Neural cell (in vitro differentiated cells): Measurements from ENCODE around the gene TBC1D14. TPM values are rescaled to one million over a fixed set of nuclear protein-coding genes. Genes with fewer than 3 reads are reported as not detected.
A peak's percentile ranks its signal among the peaks of the same experiment; 100 is the strongest.

Experiments
- H2AFZ ChIP-seq: fragments of 200-600, 300-800 bp; sonication (generic), shearing (Covaris generic); 2 replicates; pipeline ENCODE4 v1.6.0; 2014; ENCODE audit warnings: low read depth, mild to moderate bottlenecking, antibody characterized with exemption, low read length, moderate library complexity
- H3F3A ChIP-seq: fragments of 200-600 bp; shearing (Covaris generic); 2 replicates; pipeline ENCODE4 v1.6.1; 2016; ENCODE audit warnings: mild to moderate bottlenecking, moderate library complexity, mixed read lengths, antibody characterized with exemption, low read length; ENCODE audit not compliant: insufficient read depth, poor library complexity, severe bottlenecking
- H3K27ac ChIP-seq: fragments of 200-600, 300-800 bp; sonication (generic), shearing (Covaris generic); 2 replicates; pipeline ENCODE4 v1.5.1; 2014; ENCODE audit warnings: mild to moderate bottlenecking, low read length, moderate library complexity
- H3K27me3 ChIP-seq: fragments of 300-800, 200-600 bp; sonication (generic), shearing (Covaris generic); 2 replicates; pipeline ENCODE4 v1.6.0; 2014; ENCODE audit warnings: mild to moderate bottlenecking, low read depth, low read length, moderate library complexity; ENCODE audit not compliant: insufficient read depth
- H3K36me3 ChIP-seq: fragments of 300-800, 200-600 bp; sonication (generic), shearing (Covaris generic); 2 replicates; pipeline ENCODE4 v1.5.1; 2014; ENCODE audit warnings: mild to moderate bottlenecking, antibody characterized with exemption, low read length, moderate library complexity; ENCODE audit not compliant: insufficient read depth
- H3K4me2 ChIP-seq: fragments of 300-800, 200-600 bp; sonication (generic), shearing (Covaris generic); 2 replicates; pipeline ENCODE4 v1.6.0; 2014; ENCODE audit warnings: mild to moderate bottlenecking, low read length
- H3K4me3 ChIP-seq: fragments of 300-800, 200-600 bp; sonication (generic), shearing (Covaris generic); 2 replicates; pipeline ENCODE4 v1.5.1; 2014; ENCODE audit warnings: mild to moderate bottlenecking, low read length, moderate library complexity
- H3K79me2 ChIP-seq: fragments of 200-600 bp; shearing (Covaris generic); replicated peaks from 2 replicates; pipeline ENCODE4 v1.6.0; 2014; ENCODE audit warnings: mild to moderate bottlenecking, low read length, moderate library complexity; ENCODE audit not compliant: insufficient read depth
- H3K9ac ChIP-seq: fragments of 300-800, 200-600 bp; sonication (generic), shearing (Covaris generic); 2 replicates; pipeline ENCODE4 v1.6.1; 2016; ENCODE audit warnings: mild to moderate bottlenecking, low read length, mixed read lengths
- H3K9me2 ChIP-seq: fragments of 200-600 bp; shearing (Covaris generic); 2 replicates; pipeline ENCODE4 v1.6.1; 2016; ENCODE audit warnings: mild to moderate bottlenecking, low read length, mixed read lengths; ENCODE audit not compliant: insufficient read depth
- H3K9me3 ChIP-seq: fragments of 200-600, 300-800 bp; sonication (generic), shearing (Covaris generic); 2 replicates; pipeline ENCODE4 v1.6.1; 2016; ENCODE audit warnings: mild to moderate bottlenecking, mixed run types, low read length, moderate library complexity, mixed read lengths
- H4K20me1 ChIP-seq: fragments of 200-600 bp; shearing (Covaris generic); 2 replicates; pipeline ENCODE4 v1.6.1; 2016; ENCODE audit warnings: mild to moderate bottlenecking, mixed run types; ENCODE audit not compliant: insufficient read depth
- EP300 ChIP-seq: fragments of 450-650 bp; conservative IDR thresholded peaks from 2 replicates; pipeline ENCODE4 v1.6.1; 2014; ENCODE audit warnings: antibody characterized with exemption, mild to moderate bottlenecking, moderate library complexity; ENCODE audit not compliant: poor library complexity, severe bottlenecking
- EZH2 ChIP-seq: fragments of 200-600, 300-800 bp; shearing (Covaris generic), sonication (generic); IDR thresholded peaks from 2 replicates; pipeline ENCODE4 v1.6.1; 2014; ENCODE audit warnings: antibody characterized with exemption, low read length, borderline replicate concordance, mild to moderate bottlenecking; ENCODE audit not compliant: insufficient read depth, poor library complexity, severe bottlenecking
- MXI1 ChIP-seq: fragments of 450-650 bp; conservative IDR thresholded peaks from 2 replicates; pipeline ENCODE4 v1.6.1; 2014; ENCODE audit warnings: antibody characterized with exemption, mild to moderate bottlenecking; ENCODE audit not compliant: poor library complexity, severe bottlenecking
- POLR2AphosphoS5 ChIP-seq: IDR thresholded peaks from 2 replicates; pipeline ENCODE4 v1.6.1; 2012
- RAD21 ChIP-seq: fragments of 450-650 bp; conservative IDR thresholded peaks from 2 replicates; pipeline ENCODE4 v1.6.1; 2014; ENCODE audit warnings: antibody characterized with exemption, mild to moderate bottlenecking, moderate library complexity
- REST ChIP-seq: IDR thresholded peaks from 2 replicates; pipeline ENCODE4 v1.6.1; 2012; ENCODE audit warnings: borderline replicate concordance
- SMC3 ChIP-seq: fragments of 450-650 bp; conservative IDR thresholded peaks from 2 replicates; pipeline ENCODE4 v1.6.1; 2014; ENCODE audit warnings: antibody characterized with exemption, mild to moderate bottlenecking, moderate library complexity; ENCODE audit not compliant: poor library complexity
- TAF1 ChIP-seq: IDR thresholded peaks from 2 replicates; pipeline ENCODE4 v1.6.1; 2012; ENCODE audit warnings: low read depth
- polyA plus RNA-seq: library from polyadenylated mRNA; depleted of rRNA; stranded (reverse); fragments of >200 nt; gene quantifications from 2 replicates; pipeline ENCODE4 v1.2.3, GENCODE V29; 2014
- TF ChIP-seq, protein P1 (sequence below): fragments of 450-650 bp; IDR thresholded peaks from 2 replicates; pipeline ENCODE4 v1.5.1; 2014; ENCODE audit warnings: antibody characterized with exemption, mild to moderate bottlenecking, moderate library complexity; ENCODE audit not compliant: poor library complexity, severe bottlenecking

The TBC1D14 gene
- polyA plus RNA-seq, 1 donor from 2014 or later: 125 TPM

- peak overlapping the region; percentile 94 for H3K4me3 ChIP-seq
- H3K4me2 ChIP-seq: no peak overlapping the region
- H3K27me3 ChIP-seq: no peaks in the 10 kb centered on the region
- H3K27ac ChIP-seq: no peak overlapping the region
- no peaks in the 10 kb centered on the region for H3K9me2 ChIP-seq
- H4K20me1 ChIP-seq: peaks cover 10% of the 10 kb centered on the region
- H3K9ac ChIP-seq: no peak overlapping the region
- no peaks in the 10 kb centered on the region for H3F3A ChIP-seq
- H2AFZ ChIP-seq: no peak overlapping the region
- TF ChIP-seq MXI1 (no peak), EZH2 (no peak), SMC3 (no peak), RAD21 (no peak), TAF1 (no peak)
- no peaks in the 10 kb centered on the region for H3K9me3 ChIP-seq
- peaks cover 25% of the 10 kb centered on the region for H3K79me2 ChIP-seq
- H3K36me3 ChIP-seq: no peaks in the 10 kb centered on the region
Measured at GRCh38 chr4:7041246-7041645, 131.6 kb downstream of the TBC1D14 start.

- peak overlapping the region; percentile 57 for H3K4me2 ChIP-seq
- no peaks in the 10 kb centered on the region for H3K9me2 ChIP-seq
- no peaks in the 10 kb centered on the region for H3K36me3 ChIP-seq
- H3K9ac ChIP-seq: peak overlapping the region; percentile 78
- peak overlapping the region; percentile 94 for H3K4me3 ChIP-seq
- peaks cover 10% of the 10 kb centered on the region for H4K20me1 ChIP-seq
- H3K9me3 ChIP-seq: no peaks in the 10 kb centered on the region
- H3K27me3 ChIP-seq: no peaks in the 10 kb centered on the region
- peak overlapping the region; percentile 71 for H3K27ac ChIP-seq
- H2AFZ ChIP-seq: no peak overlapping the region
- H3K79me2 ChIP-seq: peaks cover 32% of the 10 kb centered on the region
- no peak for TF ChIP-seq REST
- no peak for TF ChIP-seq MXI1
- TF ChIP-seq EZH2: no peak
- TF ChIP-seq, protein P1, sequence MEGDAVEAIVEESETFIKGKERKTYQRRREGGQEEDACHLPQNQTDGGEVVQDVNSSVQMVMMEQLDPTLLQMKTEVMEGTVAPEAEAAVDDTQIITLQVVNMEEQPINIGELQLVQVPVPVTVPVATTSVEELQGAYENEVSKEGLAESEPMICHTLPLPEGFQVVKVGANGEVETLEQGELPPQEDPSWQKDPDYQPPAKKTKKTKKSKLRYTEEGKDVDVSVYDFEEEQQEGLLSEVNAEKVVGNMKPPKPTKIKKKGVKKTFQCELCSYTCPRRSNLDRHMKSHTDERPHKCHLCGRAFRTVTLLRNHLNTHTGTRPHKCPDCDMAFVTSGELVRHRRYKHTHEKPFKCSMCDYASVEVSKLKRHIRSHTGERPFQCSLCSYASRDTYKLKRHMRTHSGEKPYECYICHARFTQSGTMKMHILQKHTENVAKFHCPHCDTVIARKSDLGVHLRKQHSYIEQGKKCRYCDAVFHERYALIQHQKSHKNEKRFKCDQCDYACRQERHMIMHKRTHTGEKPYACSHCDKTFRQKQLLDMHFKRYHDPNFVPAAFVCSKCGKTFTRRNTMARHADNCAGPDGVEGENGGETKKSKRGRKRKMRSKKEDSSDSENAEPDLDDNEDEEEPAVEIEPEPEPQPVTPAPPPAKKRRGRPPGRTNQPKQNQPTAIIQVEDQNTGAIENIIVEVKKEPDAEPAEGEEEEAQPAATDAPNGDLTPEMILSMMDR: no peak
- TF ChIP-seq TAF1: no peak
- TF ChIP-seq POLR2AphosphoS5: no peak
- TF ChIP-seq RAD21: no peak
- no peak for TF ChIP-seq EP300
- no peak for TF ChIP-seq SMC3
- no peaks in the 10 kb centered on the region for H3F3A ChIP-seq
Measured at GRCh38 chr4:7041801-7042502, 132.3 kb downstream of the TBC1D14 start.
